ENCODE data around the gene FRY. TPM values are rescaled to one million over a fixed set of nuclear protein-coding genes. Genes with fewer than 3 reads are reported as not detected.

The FRY gene
- total RNA-seq, 1 experiment from 2014 or later, result 0.74 TPM

DNA sequence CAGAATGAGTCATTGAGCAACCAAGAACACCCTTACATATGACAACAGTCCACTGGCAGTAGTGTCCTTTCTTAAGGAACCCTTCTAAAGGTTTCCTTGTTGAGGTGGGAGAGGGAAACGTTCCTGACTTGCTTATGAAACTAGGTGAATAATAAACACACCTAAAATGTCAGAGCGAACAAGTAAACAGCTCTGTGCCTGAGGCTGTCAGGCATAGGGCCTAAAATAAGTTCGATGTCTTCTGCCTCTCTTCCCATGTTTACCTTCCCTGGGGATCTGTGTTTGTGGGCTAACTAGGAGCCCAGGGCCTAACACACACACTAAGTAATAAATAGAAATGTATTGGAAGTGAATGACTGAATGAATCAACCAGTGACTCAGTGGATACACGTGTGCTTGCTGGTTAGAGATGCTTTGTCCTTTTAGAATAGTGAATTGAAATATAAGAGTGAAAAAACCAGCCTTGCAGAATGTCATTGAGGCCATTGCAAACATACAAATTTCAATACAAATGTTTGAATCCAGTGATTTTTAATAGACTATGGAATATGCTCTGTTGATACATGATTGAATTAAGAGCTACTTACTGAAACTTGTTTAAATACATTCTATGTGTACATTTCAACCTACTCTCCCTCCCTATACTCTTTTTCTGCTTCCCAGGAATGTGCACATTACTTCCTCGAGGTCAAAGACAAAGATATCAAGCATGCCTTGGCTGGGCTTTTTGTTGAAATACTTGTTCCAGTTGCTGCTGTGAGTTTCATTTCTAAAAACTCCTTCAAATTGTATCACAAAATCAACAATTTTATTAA lies 102.9 kb downstream of the FRY start:
- no peak for DNase-seq (ENCODE audit: low read depth)

DNA sequence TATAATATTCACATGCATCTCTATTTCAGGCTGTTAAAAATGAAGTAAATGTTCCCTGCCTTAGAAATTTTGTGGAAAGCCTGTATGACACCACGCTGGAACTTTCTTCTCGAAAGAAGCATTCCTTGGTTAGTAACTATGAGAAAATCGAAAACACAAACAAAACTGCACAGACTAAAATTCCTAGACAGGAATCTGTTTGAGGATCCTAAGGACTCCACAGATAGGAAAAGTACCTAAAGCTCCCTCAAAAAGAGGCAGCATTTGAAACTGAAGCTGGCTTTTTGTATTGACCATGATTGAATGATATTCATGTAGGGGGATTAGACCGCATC lies 103.4 kb downstream of the FRY start:
- no peak for DNase-seq (ENCODE audit: low read depth)

DNA sequence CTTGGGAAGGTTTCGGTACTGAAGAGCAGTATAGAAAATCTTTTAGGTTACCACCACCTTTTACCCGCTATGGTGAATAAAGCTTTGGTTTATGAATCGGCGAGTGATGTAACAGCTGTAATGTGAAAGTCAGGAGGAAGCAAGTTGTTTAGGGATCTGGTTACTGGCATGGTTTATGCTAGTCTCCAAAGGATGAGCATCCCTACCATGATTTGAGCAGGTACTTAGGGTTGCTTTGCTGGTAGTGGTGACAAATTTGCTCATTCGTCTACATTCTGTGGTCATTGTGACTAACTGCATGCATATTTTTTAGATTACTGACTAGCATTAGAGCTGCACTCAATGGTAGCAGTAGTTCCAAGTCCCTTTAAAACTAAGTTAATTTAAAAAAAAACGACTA lies 104.1 kb downstream of the FRY start:
- peak; percentile 8 for DNase-seq (ENCODE audit: low read depth)

DNA sequence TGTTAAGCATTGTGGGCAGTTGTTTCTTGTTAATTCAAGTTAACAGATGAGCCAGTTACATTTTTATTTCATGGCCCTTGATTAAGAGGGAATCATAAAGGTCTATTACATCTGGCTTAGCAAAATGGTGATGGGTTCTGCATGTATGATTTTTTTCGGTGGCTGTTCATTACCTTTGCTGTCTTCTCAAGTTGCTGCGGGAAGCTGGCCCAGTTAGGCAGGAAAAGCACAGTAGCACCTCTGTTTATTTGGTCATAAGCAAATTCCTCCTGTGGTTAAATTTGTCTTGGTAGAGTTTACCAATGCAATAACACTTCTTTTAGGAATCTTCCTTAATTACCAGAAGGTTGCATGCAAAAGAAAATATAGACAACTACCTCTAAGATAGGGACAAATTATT lies 104.5 kb downstream of the FRY start:
- no peak for DNase-seq (ENCODE audit: low read depth)

DNA sequence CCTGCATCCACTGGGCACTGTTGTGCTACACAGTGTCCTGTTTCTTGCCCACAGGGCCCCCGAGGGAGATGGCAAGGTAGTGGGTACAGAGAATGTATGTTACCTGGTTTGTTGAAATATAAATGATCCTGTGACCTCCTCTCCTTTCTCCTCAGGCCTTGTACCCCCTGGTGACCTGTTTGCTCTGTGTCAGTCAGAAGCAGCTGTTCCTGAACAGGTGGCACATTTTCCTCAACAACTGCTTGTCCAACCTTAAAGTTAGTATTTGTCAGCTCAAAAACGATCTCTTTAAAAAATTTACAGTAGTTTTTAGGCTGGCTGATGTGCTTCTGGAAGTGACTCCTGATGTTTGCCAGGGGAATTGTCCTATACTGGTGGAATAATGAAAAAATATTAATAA lies 105.1 kb downstream of the FRY start:
- no peak for DNase-seq (ENCODE audit: low read depth)

DNA sequence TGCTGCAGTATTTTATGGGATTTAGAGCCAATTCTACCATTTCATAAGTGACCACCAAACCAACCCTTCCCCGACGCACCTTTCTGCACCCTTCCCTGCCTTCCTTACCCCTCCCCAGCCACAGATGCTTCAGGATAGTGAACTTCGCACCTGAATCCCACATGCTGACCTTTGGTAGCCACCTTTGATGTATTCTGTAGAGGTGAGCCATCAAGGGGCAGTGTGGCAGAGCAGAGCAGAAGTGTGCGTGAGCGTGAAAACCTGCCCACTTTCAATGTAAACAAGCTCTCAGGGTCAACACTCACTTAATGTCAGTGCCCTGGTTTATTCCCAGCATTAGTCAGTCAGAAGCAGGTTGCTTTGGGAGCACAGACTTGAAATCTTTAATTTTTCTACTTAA lies 107.7 kb downstream of the FRY start:
- no peak for DNase-seq (ENCODE audit: low read depth)

DNA sequence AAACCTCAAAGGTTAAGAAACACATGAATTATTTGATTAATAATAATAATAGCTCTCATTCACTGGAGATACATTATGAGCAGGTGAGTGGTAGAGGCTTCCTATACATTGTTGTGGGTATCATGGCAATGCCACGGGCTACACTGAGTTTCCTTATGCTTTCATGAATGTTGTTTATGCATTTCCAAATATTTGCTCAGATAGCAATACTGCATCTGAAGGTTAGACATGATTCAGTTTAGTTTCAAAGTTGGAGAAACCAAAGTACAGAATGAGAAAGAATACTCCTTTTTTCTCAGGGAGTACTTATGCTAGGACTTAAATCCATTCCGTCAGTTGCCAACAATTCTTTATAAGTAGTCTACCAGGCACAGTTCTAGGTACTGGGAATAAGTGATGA lies 108.5 kb downstream of the FRY start:
- DNase-seq (ENCODE audit: low read depth), result no peak

DNA sequence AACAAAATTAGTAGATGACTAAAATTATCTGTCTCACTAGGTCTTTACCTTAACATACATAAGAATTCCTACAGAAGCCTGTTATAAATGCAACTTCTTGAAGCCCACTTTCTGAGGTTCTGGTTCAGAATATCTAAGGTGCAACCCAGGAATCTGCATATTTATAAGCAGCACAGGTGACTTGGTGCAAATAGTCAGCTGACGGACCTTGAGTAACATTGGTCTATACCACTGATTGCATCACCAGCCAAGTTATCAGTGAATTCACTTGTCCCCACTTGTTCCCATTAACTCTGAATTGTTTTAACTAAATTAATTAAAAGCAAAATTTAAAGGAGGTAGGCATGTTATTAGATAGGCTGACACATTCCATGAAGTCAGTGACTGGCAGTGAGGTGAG lies 109.9 kb downstream of the FRY start:
- no peak for DNase-seq (ENCODE audit: low read depth)

DNA sequence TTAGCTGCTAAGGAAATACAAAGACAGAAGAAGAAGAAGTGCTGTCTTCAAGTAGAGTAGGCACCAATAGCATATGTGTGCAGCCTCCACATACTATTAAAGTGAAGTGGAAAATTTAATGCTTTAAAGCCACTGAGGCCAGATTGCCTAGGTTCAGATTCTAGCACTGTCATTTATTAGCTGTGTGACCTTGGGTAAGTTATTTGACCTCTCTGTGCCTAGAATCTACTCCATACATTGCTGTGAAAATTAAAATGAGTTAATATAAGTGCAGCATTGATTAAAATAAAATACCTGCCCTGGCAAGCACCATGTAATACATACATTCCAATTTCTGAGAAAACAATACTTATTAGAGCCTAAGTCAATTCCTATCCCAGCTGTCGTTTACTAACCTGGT lies 110.5 kb downstream of the FRY start:
- no peak for DNase-seq (ENCODE audit: low read depth)

DNA sequence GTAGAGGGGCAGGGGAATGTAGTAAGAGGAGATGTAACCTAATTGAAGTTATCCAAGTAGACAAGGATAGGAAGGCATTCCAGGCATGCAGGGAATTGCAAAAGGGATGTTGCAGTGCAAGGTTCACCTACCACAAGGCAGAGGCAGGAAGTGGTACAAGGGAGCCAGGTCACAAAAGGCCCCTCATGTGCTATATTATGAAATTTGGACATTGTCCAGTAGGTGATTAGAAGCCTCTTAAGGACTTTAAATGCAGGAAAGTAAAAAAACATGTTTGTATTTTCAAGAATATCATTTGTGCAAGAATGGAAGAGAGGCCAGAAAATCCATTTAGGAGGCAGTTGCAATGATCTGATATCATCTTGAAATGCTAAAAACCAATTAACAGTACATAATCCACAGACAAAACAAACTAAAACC lies 111.4 kb downstream of the FRY start:
- DNase-seq (ENCODE audit: low read depth), result peak; percentile 11

DNA sequence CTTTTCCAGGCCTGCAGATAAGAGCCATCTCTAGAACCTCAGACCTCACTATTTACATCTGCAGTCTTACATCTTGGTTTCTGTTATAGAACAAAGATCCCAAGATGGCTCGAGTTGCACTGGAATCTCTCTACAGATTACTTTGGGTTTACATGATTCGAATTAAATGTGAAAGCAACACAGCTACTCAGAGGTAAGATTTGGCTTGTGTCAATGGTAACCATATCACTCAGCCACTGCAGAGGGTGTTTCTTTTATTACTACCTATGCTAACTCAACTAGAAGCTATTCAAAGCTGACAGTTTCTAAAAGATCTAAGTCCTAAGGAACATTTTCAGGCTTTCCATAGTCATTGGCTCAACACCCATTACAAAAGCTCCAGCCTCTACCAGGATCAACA lies 115.6 kb downstream of the FRY start:
- no peak for DNase-seq (ENCODE audit: low read depth)

DNA sequence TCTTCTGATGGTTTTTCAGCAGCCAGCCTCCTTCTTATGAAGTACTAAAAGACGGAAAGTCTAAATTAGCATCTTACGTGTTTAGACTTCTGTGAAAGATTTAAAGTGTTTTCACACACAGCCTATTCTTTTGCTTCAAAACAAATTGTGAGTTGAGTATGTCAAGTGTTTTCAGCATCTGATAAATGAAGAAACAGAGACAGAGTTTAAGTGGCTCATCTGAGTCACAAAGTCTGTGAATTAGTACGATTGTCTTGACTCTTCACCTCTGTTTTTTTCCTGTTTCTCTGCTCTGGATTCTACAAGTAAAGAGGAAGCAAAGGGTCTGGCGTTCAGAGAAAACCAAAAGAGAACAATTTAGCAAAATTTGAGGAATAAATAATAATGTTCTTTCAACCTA lies 116.4 kb downstream of the FRY start:
- DNase-seq (ENCODE audit: low read depth), result no peak

DNA sequence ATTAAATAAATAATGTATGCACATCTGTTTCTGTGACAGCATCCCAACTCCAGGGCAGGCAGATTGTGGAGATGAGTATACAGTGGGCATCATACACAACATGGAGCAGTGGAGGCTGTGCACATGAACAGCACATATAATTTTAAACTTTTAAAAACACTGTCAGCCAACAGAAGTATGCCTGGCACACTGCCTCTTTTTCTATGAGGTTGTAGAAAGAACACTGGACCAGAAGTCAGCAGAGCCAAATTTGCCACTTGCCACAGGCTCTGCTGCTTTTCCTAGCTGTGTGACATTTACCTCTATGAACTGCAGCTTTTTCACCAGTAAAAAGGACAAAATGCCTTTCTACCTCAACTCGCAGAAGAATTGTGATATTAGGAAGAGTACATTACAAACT lies 118.7 kb downstream of the FRY start:
- no peak for DNase-seq (ENCODE audit: low read depth)

DNA sequence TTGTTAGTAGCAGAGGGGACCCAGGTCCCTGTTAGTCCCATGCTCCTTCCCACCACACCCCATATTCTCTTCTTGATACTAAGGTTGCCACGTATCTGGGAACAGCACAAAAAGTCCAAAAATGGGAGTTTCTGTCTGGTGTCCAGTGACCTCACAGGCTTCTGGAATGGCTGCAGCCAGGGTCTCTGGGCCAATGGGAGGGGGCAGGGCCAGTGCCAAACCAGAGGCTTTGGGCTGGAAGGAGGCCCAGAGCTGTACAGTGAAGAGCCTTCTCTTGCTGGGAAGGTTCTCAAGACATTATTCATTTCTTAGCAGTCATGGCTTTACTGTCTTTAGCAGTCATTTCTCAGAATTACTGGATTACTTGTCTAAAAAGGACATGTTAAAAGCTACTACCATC lies 119.2 kb downstream of the FRY start:
- no peak for DNase-seq (ENCODE audit: low read depth)

DNA sequence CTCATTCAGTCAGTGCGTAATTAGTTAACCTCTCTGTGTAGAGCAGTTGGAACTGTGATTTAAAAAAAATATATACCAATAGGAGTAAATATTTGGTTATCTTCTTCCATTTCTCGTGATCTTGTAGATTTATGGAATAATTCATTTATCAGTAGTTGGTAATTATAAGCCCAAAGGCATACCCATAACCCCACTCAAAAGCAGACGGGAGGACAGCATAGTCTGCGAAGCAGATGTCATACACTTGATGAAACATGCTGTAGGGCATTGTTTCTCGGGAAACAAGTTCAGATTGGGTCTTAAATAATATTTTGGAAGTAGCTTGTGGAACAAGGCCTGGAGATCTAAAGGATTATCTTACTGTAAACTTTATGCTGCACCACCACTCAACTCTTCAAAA lies 119.7 kb downstream of the FRY start:
- no peak for DNase-seq (ENCODE audit: low read depth)

DNA sequence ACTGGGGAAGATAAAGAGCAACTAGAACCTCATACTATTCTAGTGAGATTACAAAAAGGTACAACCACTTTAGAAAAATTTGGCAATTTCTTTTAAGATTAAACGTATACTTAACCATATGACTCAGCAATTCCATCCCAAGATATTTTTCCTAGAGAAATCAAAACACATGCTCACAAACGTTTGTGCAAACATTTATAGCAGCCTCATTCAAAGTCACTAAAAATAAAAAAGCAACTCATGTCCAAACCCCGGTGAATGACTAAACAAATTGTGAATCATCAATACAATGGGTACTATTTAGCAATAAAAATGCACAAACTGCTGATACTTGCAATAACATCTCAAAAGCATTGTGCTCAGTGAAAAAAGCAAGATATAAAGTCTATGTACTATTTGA lies 121.5 kb downstream of the FRY start:
- no peak for DNase-seq (ENCODE audit: low read depth)

DNA sequence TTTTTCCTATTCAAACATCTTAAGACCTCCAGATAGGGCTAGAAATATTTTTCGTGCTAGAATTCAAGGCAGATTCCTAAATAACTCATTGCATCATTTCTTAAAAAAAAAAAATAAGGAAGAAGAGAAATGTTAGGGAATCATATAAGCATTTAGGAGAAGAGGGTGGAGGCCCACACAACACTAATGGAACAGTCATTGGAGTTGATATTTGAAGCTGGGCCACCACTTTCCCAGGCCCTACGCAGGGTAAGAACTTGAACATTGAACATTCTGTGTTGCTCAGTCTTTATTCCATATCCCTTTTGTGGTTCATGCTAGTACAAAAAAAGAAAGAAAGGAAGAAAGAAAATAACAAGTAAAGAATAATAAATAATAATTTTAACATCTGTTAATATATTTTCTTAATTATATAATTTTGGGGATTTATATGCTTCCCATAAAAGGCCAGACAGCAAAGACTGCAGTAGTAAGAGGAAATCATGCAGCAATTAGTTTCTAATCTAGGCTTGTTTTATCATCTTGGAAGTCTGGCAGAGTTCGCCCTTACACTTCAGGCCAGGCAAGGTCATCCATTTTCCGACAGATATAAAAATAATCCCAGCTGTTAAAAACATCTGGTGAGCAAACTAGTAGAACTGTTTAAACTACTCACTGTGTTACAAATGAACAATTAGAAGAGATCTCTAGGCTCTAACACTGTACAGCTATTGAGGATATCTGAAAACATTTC lies 127.7 kb downstream of the FRY start:
- DNase-seq (ENCODE audit: low read depth), result no peak

DNA sequence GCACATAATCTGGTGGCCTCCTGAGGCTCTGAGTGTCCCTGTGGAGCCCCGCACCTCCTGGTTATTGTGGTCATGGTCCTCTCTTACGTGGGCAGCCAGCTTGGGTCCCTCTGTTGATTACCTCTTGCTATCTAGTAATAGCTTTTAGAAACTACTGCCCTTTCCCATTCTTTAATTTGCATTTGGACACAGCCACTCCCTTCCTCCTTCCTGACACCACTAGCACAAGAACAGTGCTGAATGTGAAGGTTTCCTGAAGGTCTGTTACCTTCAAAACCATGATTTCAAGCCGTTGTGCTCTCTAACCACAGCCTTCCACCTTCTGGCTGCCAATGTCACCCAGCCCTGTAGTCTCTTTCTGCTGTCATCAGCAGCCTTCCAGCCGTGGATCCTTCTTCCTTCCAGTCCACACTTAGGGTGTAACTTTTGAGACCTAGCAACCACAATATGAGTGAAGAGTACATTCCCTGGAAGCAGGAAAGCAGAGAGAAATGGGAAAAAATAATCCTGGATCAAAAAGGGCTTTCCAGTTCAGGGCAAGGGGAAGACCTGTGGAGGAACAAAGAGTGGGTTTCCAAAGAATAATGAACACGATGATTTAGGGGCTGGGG lies 130.9 kb downstream of the FRY start:
- no peak for DNase-seq (ENCODE audit: low read depth)

DNA sequence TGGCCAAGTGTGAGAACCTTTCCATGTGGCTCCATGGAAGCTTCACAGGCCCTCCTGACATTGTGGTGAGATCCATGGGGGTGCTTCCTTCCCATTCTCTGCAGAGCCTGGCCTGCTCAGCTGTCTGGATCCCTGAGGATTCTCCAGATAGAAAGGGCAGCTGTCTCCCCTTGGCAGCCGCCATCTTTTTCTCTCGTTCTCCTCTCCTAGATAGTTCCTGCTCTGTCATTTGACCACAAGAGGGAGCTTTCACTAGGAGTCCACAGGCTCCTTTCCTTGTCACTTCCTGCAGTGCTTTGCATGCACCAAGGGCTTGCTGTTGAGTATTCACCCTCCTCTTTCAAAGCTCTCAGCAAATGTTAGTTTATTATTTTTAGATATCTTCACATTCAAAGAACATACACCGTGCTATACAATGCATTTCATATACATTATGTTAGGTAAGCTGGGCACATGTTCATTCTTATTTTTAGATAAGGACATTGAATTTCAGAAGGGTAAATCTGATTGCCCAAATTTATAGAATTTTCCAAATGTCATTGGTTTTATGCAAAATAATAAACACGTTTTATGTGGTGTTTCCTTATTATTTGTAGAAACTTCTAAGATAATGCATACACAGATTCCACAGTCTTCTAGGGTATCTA lies 133.2 kb downstream of the FRY start:
- peak; percentile 65 for DNase-seq (ENCODE audit: low read depth)

DNA sequence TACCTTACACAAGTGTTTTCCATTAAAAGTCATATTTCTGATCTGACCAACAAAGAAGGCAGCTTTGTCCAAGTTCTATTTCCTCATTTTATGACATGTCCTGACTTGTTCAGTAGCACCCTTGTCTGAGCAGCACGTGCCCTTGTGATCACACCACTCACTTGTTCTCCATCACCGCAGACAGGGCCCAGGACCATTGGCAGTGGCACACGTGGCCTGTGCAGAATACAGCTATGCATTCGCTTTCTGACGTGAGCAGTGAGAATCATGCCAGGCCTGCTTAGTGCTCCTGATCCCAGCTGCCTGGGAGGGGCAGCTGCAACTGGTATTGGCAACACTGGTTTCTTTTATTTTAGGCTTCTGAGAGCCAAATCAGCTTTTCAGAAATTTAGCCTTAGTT lies 134.2 kb downstream of the FRY start:
- DNase-seq (ENCODE audit: low read depth), result no peak

DNA sequence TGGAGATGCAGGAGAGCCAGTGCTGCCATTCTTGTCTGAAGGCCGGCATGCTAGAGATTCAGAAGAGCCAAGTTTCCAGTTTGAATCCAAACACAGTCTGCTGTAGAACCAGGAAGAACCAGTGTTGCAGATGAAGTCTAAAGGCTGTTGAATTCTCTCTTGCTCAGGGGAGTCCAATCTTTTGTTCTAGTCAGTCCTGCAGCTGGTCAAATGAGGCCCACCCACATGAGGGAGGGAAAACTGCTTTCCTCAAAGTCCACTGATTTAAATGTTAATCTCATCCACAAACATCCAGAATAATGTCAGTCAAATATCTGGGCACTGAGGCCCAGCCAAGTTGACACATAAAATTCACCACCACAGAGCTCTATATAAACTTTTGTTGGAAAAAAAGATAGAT lies 136.6 kb downstream of the FRY start:
- DNase-seq (ENCODE audit: low read depth), result no peak

DNA sequence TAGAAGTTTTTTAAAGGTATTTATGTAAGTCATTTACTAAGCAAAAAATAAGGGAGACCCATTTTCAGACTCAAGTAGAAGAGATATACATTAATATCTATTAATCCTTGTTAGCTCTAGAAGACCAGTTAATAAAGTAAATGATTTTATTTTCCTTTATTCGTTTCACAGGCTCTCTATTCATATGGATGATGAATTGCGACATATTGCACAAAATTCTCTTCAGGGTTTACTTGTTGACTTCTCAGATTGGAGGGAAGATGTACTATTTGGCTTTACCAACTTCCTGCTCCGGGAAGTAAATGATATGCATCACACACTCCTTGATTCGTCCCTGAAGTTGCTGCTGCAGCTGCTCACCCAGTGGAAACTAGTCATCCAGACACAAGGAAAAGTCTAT lies 139.3 kb downstream of the FRY start:
- DNase-seq (ENCODE audit: low read depth), result no peak

DNA sequence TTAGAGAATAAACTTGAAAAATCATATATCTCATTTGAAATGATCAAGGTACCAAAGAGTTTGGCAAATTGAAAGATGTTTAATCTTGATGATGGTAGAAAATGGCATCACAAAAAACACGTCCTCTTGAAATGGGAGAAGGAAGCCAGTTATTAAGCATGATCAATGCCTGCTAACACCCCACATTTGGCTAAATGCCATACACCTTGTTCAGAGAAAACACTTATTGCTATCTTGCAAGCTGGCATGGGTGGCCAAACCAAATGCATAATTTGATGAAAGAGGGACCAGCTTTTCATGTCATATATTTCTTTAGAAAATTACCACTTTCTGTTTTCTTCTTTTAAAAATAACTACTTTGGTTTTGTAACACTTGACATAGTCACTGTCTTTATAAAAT lies 142.3 kb downstream of the FRY start:
- no peak for DNase-seq (ENCODE audit: low read depth)

Data from Daoy (cell line).